Measurements from ENCODE around the gene REXO4. TPM values are rescaled to one million over a fixed set of nuclear protein-coding genes. Genes with fewer than 3 reads are reported as not detected.
"Not testable (repeated sequence)": the region's sequence is repeated elsewhere in the genome, so short reads cannot be mapped to it uniquely, and the experiment has no call there.

Gene REXO4
- total RNA-seq, 3 donors from 2014 or later, result 67.5 to 79.5 (median 79.3) TPM

DNA sequence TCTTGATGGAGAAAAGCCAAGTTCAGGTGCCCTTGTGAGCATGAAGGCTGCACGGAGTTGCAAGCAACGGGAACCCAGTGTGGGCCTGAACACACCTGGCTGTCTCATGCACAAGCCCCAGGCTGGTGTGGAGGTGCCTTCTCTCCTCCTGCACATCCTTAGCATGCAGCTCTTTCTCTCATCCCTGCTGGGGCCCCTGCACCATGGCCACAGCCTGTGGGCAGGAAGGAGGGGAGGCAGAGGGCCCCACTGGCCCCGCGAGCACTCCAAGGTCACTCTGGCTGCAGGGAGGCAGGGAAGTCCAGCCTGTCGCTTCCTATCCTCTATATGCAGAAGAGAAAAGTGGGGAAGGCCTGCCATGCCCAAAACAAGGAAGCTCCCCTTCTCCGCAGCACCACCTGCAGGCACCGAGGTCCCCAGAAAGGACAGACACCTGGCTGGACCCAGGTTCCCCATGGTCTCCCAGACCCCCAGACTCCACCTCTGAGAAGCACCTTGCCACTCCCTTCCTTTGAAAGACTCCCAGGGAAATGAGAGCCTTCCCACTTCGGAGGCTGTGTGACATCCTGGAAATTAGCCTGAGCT lies 23.0 kb downstream of the REXO4 start:
- H3K4me1 Mint-ChIP-seq (ENCODE audit: low read depth), result no peaks in the 10 kb centered on the region
- H3K27me3 Mint-ChIP-seq (ENCODE audit: low read depth), result peaks cover 6% of the 10 kb centered on the region
- H3K36me3 Mint-ChIP-seq (ENCODE audit: insufficient read depth), result no peaks in the 10 kb centered on the region
- no peak overlapping the region for H3K4me3 Mint-ChIP-seq
- H3K9me3 Mint-ChIP-seq, result no peaks in the 10 kb centered on the region
- ATAC-seq, result no peak
- DNase-seq, result no peak

DNA sequence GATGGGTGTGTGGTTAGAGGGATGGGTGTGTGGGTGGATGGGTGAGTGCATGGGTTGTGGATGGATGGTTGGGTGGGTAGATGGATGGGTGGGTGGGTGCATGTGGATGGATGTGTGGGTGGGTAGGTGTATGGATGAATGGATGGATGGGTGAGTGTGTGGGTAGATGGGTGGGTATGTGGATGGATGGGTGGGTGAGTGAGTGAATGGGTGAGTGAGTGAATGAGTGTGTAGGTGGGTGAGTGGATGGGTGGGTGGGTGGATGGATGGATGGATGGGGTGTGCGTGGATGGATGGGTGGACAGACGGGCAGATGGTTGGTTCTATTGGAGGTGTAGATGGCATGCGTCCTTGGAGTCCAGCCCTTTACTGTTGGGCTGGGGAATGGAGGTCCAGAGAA lies 24.4 kb downstream of the REXO4 start:
- H3K36me3 Mint-ChIP-seq (ENCODE audit: insufficient read depth), result no peaks in the 10 kb centered on the region
- no peak overlapping the region for H3K4me3 Mint-ChIP-seq
- peaks cover 7% of the 10 kb centered on the region for H3K27me3 Mint-ChIP-seq (ENCODE audit: low read depth)
- no peaks in the 10 kb centered on the region for H3K9me3 Mint-ChIP-seq
- ATAC-seq (no peak), DNase-seq (no peak)
- H3K4me1 Mint-ChIP-seq (ENCODE audit: low read depth), result no peaks in the 10 kb centered on the region

DNA sequence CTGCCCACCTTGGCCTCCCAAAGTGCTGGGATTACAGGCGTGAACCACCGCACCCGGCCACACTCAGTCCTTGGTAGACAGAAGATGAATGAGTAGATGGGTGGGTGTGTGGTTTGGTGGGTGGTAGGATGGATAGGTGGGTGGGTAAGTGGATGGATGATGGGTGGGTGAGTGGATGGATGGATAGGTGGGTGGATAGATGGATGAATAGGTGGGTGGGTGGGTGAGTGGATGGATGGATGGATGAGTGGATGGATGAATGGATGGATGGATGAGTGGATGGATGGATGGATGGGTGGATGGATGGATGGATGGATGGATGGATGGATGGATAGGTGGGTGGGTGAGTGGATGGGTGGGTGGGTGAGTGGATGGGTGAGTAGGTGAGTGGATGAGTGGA lies 25.5 kb downstream of the REXO4 start:
- H3K9me3 Mint-ChIP-seq; H3K36me3 Mint-ChIP-seq (ENCODE audit: insufficient read depth); H3K4me1 Mint-ChIP-seq (ENCODE audit: low read depth); H3K27me3 Mint-ChIP-seq (ENCODE audit: low read depth); ATAC-seq; DNase-seq; H3K4me3 Mint-ChIP-seq: not testable (repeated sequence)

DNA sequence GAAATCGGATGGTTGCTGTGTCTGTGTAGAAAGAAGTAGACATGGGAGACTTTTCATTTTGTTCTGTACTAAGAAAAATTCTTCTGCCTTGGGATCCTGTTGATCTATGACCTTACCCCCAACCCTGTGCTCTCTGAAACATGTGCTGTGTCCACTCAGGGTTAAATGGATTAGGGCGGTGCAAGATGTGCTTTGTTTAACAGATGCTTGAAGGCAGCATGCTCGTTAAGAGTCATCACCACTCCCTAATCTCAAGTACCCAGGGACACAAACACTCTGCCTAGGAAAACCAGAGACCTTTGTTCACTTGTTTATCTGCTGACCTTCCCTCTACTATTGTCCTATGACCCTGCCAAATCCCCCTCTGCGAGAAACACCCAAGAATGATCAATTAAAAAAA lies 26.4 kb downstream of the REXO4 start:
- not testable (repeated sequence) for H3K36me3 Mint-ChIP-seq (ENCODE audit: insufficient read depth); ATAC-seq; H3K4me1 Mint-ChIP-seq (ENCODE audit: low read depth); H3K9me3 Mint-ChIP-seq; H3K27me3 Mint-ChIP-seq (ENCODE audit: low read depth); DNase-seq; H3K4me3 Mint-ChIP-seq

DNA sequence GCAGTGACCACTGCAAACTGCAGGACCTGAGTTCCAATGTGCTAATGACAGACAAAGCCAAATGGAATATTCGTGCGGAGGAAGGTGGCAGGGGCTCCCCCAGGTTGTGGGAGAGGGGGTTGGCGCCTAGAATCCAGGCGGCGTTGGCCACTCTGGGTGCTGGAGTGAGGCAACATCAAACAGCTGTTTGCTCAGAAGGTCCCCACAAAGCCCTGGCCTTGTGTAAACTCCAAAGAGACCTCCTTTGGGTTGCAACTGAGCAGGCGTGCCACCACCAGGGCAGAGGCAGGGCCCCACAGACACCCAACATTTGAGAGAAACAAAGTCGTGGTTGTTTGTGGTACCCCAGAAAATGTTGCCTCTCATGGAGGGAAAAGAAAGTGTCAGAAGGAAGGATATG lies 27.1 kb downstream of the REXO4 start:
- no peaks in the 10 kb centered on the region for H3K4me1 Mint-ChIP-seq (ENCODE audit: low read depth)
- no peak overlapping the region for H3K4me3 Mint-ChIP-seq
- peaks cover 7% of the 10 kb centered on the region for H3K27me3 Mint-ChIP-seq (ENCODE audit: low read depth)
- H3K9me3 Mint-ChIP-seq, result no peaks in the 10 kb centered on the region
- no peaks in the 10 kb centered on the region for H3K36me3 Mint-ChIP-seq (ENCODE audit: insufficient read depth)
- ATAC-seq (no peak), DNase-seq (no peak)

DNA sequence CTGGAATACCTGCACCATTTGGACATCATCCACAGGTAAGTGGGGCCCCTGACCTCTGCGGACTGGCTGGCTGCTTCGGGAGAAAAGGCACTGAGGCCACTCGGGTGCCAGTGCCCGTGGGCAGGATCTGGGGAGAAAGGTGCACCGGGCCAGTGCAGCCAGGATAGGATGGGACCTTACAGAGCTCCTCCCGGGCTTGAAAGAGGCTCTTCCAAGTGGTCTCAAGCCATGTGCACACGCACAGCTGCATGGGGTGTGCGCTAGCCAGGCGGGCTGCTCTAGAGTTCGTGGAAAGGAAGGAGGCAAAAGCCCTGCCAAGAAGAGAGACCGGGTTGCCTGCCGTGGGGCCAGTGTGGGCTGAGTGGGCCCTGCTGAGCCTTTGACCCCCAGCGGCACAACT lies 28.2 kb downstream of the REXO4 start:
- DNase-seq (no peak), ATAC-seq (no peak)
- Mint-ChIP-seq H3K4me1 (ENCODE audit: low read depth) (no peaks in the 10 kb centered on the region), H3K36me3 (ENCODE audit: insufficient read depth) (no peaks in the 10 kb centered on the region), H3K9me3 (no peaks in the 10 kb centered on the region), H3K4me3 (no peak overlapping the region), H3K27me3 (ENCODE audit: low read depth) (peaks cover 5% of the 10 kb centered on the region)

DNA sequence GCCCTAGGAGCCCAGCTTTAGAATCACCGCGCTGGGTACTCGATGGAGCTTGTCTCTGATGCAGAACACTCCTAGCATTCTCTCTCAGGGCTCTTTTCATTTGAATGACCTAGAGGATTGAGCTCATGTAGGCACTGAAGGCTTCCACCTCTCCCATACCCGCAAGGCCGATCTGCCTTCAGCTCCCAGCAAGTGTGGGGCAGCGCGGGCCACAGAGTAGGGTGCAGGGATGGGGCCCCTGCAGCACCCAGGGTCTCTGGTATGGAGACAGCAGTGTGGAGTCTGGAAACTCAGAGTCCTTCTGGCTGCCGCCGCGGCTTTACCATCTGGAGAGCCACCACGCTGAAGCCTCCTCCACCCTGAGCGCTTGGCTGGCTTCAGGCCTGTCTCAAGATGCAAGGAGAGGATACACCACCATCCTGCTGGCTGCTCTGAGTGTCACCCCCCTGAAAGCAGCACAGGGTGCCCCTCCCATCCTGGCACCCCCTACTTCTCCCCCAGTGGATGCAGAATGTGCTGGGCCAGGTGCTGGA lies 28.7 kb downstream of the REXO4 start:
- Mint-ChIP-seq H3K4me1 (ENCODE audit: low read depth) (no peaks in the 10 kb centered on the region), H3K27me3 (ENCODE audit: low read depth) (peaks cover 2% of the 10 kb centered on the region), H3K36me3 (ENCODE audit: insufficient read depth) (no peaks in the 10 kb centered on the region), H3K9me3 (no peaks in the 10 kb centered on the region), H3K4me3 (no peak overlapping the region)
- DNase-seq (no peak), ATAC-seq (no peak)

DNA sequence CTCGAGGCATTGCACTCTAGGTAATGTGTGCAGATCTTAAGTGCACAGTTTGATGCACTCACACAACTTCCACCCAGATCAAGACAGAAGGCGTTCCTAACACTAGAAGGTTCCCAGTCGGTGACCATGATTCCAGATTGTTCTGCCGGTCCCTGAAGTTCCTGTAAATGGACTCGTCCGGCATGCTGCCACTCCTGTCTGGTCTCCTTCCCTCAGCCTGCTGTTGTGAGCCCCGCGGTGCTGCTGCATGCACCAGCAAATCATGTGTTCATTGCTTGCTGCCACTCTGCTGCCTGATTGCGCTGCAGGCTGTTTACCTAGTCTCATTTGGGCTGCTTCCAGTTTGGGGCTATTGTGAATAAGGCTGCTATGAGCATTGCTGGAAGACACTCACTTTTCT lies 30.1 kb downstream of the REXO4 start:
- DNase-seq, result no peak
- no peak for ATAC-seq
- H3K4me3 Mint-ChIP-seq, result no peak overlapping the region
- no peaks in the 10 kb centered on the region for H3K9me3 Mint-ChIP-seq
- H3K4me1 Mint-ChIP-seq (ENCODE audit: low read depth), result no peaks in the 10 kb centered on the region
- H3K27me3 Mint-ChIP-seq (ENCODE audit: low read depth), result peaks cover 2% of the 10 kb centered on the region
- H3K36me3 Mint-ChIP-seq (ENCODE audit: insufficient read depth), result no peaks in the 10 kb centered on the region

DNA sequence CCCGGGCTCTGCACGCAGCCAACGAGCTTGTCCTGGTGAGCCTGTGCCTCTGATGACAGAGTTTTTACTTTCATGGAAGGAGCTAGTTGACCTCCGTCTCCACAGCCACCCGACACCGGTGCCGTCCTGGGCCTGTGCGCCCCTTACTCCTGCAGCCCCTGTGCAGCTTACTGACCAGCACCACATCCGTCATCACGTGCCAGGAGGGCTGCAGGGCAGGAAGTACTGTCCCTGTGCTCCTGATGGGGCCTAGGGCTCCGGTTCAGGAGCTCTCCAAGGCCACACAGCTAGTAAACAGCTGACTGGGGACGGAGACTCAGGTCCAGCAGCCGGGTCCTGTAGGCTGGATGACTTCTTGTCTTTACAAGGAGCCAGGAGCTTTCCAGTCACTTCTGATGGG lies 31.5 kb downstream of the REXO4 start:
- Mint-ChIP-seq H3K4me1 (ENCODE audit: low read depth) (no peaks in the 10 kb centered on the region), H3K36me3 (ENCODE audit: insufficient read depth) (no peaks in the 10 kb centered on the region), H3K9me3 (no peaks in the 10 kb centered on the region), H3K27me3 (ENCODE audit: low read depth) (peaks cover 2% of the 10 kb centered on the region), H3K4me3 (no peak overlapping the region)
- ATAC-seq, result no peak
- DNase-seq, result no peak

DNA sequence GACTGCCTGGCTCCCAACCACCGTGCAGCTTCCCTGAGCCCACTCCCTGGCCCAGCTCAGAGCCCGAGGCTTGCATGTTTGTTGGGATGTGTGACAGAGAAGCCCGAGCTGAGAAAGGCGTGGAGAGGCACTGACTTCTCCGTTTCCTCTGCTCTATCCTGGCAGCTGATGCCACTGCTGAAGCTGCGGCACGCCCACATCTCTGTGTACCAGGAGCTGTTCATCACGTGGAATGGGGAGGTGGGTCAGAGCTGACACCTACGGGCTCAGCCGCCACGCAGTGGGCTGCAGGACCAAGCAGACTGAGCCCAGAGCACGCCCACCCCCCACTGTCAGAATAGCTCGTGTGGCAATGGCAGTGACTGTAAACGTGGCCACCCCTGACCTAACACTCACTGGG lies 32.4 kb downstream of the REXO4 start:
- no peaks in the 10 kb centered on the region for H3K9me3 Mint-ChIP-seq
- no peaks in the 10 kb centered on the region for H3K4me1 Mint-ChIP-seq (ENCODE audit: low read depth)
- H3K36me3 Mint-ChIP-seq (ENCODE audit: insufficient read depth), result no peaks in the 10 kb centered on the region
- no peak overlapping the region for H3K4me3 Mint-ChIP-seq
- peaks cover 2% of the 10 kb centered on the region for H3K27me3 Mint-ChIP-seq (ENCODE audit: low read depth)
- DNase-seq, result no peak
- ATAC-seq, result no peak

DNA sequence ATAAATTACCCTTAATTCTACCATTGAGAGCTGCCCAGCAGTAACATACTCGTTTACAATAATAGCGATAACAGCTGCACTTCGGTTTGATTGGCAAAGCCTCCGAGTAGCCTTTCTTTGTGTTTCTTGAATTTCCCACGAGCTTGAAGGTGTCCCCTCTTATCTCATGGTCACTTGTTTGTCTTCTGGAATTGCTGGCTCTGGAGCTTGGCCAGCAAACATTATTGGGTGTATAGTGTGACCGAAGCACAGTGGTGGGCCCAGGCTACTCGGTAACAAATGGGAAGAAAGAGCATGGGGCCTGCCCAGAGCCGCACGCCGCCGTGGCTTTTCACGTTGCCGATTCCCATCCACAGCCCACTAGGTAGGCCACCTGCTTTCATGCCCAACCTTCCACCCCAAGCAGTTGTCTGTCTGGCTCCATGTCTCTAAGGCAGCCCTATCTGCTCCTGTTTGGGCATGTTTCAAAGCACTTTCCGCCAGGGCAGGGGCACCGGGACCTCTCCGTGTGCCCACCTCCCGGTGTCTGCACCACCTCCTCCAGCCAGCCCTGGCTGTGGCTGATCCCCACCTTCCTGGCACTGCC lies 33.0 kb downstream of the REXO4 start:
- DNase-seq (no peak), ATAC-seq (no peak)
- Mint-ChIP-seq H3K36me3 (ENCODE audit: insufficient read depth) (no peaks in the 10 kb centered on the region), H3K27me3 (ENCODE audit: low read depth) (peaks cover 2% of the 10 kb centered on the region), H3K9me3 (no peaks in the 10 kb centered on the region), H3K4me1 (ENCODE audit: low read depth) (no peaks in the 10 kb centered on the region), H3K4me3 (no peak overlapping the region)

DNA sequence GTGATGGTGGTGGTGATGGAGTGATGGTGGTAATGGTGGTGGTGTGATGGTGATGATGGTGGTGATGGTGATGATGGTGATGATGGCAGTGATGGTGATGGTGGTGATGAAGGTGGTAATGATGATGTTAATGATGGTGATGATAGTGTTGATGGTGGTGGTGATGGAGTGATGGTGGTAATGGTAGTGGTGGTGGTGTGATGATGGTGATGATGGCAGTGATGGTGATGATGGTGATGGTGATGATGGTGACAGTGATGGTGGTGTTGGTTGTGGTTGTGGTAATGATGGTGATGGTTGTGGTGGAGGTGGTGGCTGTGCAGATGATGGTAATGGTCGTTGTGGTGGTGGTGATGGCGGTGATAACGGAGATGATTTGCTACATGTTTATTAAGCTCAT lies 34.4 kb downstream of the REXO4 start:
- Mint-ChIP-seq H3K36me3 (ENCODE audit: insufficient read depth) (no peaks in the 10 kb centered on the region), H3K27me3 (ENCODE audit: low read depth) (no peaks in the 10 kb centered on the region), H3K9me3 (no peaks in the 10 kb centered on the region)

DNA sequence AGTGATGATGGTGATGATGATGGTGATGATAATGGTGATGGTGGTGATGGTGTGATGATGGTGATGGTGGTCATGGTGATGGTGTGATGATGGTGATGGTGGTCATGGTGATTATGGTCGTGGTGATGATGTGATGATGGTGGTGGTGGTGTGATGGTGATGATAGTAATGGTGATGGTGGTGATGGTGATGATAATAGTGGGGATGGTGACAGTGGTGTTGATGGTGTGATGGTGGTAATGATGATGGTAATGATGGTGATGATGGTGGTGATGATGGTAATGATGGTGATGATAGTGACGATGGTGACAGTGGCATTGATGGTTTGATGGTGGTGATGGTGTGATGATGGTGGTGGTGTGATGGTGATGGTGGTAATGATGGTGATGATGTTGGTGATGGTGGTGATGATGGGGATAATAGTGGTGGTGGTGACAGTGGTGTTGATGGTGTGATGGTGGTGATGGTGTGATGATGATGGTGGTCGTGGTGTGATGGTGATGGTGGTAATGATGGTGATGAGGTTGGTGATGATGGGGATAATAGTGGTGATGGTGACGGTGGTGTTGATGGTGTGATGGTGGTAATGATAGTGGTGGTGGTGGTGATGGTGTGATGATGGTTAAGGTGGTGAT lies 35.2 kb downstream of the REXO4 start:
- H3K36me3 Mint-ChIP-seq (ENCODE audit: insufficient read depth), result no peaks in the 10 kb centered on the region
- H3K9me3 Mint-ChIP-seq, result no peaks in the 10 kb centered on the region
- H3K27me3 Mint-ChIP-seq (ENCODE audit: low read depth), result no peaks in the 10 kb centered on the region
- H3K4me1 Mint-ChIP-seq (ENCODE audit: low read depth), result no peaks in the 10 kb centered on the region
- ATAC-seq, result no peak
- H3K4me3 Mint-ChIP-seq, result no peak overlapping the region
- no peak for DNase-seq

More for the DNA sequence above, 34.4 kb downstream of the REXO4 start:
- Mint-ChIP-seq H3K4me1 (ENCODE audit: low read depth) (no peaks in the 10 kb centered on the region), H3K4me3 (no peak overlapping the region)
- ATAC-seq, result no peak
- DNase-seq, result no peak

DNA sequence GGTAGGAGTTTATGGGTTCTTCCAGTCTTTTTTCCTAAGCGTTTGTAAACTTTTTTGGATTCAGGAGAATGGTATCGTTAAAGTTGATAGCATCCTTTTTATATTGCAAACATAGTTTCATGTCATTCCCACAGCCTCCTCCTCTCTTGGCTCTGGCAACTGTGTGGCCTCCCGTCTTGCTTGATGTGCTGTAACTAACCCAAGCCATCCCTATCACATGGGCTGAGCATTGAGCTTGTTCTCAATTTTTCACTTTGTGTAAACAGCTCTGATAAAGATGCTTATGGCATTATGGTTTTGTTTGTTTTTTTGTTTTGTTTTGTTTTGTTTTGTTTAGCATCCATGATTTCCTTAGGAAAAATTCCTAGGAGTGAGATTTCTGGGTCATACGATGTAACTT lies 37.1 kb downstream of the REXO4 start:
- DNase-seq, result no peak
- no peak for ATAC-seq
- H3K4me1 Mint-ChIP-seq (ENCODE audit: low read depth), result peaks cover 4% of the 10 kb centered on the region

More for the DNA sequence above, 37.1 kb downstream of the REXO4 start:
- Mint-ChIP-seq H3K36me3 (ENCODE audit: insufficient read depth) (no peaks in the 10 kb centered on the region), H3K27me3 (ENCODE audit: low read depth) (no peaks in the 10 kb centered on the region), H3K9me3 (no peaks in the 10 kb centered on the region), H3K4me3 (no peak overlapping the region)

Data from activated T-cell treated with anti-CD3 and anti-CD28 coated beads, Interleukin-2, amount 50 U/mL, for 4 hours (primary cell).